Urothelium cell line (cell line): Measurements from ENCODE around the gene PVR.
"Not testable (repeated sequence)": the region's sequence is repeated elsewhere in the genome, so short reads cannot be mapped to it uniquely, and the experiment has no call there.

Experiments used
- DNase-seq: peaks from one replicate; pipeline ENCODE4 v3.0.0; 2011; ENCODE audit warnings: low spot score, mixed read lengths
- FAIRE-seq: peaks from 2 replicates; lab custom pipeline; 2011; peaks lifted over from hg19 to GRCh38; lab: Jason Lieb, UNC

The PVR gene

DNA sequence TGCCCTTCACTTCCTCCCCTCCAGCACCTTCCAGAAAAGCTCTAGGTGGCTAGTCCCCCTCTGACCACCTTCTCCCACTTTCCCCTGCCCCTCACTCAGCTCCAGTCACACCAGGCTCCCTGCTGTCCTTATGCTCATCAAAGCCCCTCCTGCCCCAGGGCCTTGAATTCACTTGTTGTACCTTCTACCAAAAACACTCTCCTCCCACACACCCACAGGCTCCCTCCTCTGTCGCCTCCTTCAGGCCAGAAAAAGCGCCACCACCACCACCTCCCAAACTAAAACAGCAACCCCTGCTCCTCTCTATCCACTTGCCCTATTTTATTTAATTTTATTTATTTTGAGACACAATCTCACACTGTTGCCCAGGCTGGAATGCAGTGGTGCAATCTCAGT, 50.5 kb downstream of the PVR start:
- FAIRE-seq (no peak), DNase-seq (no peak)

DNA sequence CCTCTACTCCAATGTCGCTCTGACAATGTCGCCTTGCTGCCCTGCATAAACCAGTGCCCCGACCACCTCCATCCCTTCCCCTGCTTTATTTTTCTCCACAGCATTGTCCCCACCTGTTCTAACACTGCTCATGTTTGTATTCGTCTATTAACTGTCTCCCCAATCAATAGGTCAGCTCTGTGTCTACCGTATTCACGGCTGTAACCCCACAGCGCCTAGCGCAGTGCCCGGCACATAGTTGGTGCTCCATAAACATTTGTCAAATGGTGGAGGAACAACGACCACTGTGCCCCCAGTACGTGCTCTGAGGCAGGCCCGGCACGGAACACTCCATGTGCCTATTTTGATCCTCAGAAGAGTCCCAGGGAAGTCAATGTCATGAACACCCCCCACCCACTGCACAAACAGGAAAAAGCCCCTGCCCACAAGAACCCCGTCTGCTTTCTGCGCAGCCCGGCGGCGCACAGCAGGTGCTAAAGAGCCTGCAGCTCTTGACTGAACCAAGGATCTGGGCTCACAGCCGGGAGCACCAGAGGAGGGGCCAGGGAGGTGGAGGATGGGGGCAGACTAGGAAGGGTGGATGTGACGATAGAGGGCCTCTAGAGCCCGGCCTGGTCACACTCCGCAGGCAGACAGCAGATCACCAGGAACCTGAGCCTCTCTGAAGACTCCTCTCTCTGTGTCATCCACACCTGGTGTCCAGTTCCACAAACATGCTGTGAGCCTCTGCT, 53.4 kb downstream of the PVR start:
- FAIRE-seq (no peak), DNase-seq (no peak)

DNA sequence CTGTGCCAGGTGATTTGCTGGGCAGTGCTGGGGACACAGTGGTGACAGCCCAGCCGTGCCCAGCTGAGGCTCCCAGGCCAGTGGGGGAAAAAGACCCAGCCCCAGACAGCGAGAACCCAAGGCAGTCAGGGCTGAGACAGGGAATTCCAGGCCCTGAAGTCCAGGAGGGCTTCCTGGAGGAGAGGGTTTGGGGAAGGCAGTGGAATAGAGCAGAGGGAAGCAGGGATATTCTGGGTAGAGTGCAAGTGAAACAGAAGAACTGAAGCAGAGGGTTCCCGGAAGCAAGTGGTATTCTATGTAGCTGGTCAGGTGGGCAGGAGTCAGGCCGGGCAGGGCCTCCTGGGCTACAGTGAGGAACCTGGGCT, 53.9 kb downstream of the PVR start:
- FAIRE-seq (no peak), DNase-seq (no peak)

DNA sequence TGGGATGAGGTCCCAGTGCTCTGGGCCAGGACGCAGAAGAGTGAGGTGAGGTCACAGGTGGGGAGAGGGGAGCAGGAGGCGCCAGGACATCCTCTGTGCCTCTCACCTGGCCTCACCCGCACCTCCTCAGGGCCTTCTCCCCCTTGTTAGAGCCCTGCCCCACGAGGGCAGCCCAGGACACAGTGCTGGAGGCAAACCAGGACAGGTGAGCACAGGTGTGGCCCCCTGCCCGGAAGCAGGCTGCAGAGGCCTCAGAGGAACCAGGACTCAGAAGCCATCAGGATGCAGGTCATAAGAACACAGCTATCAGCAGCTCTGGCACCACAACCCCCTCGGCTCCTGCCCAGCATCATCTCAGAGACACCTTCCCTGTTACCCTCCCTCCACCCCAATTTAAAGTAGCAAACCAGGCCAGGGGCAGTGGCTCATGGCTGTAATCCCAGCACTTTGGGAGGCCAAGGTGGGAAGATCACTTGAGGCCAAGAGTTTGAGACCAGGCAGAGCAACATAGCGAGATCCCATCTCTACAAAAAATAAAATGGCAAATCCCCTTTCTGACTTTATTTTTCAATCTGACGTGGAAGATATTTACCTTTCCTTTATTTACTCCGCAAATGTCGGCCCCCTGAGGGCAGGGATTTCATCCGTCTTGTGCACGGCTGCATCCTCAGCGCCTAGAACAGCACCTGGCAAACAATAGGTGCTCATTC, 54.9 kb downstream of the PVR start, which contains the start of gene CEACAM16:
Gene CEACAM16, plus strand, starts transcription at position 660 of the 710 bp plus-strand sequence. CDS start 2,306 bp downstream, outside the sequence.
- no peak for DNase-seq
- FAIRE-seq = no peak

DNA sequence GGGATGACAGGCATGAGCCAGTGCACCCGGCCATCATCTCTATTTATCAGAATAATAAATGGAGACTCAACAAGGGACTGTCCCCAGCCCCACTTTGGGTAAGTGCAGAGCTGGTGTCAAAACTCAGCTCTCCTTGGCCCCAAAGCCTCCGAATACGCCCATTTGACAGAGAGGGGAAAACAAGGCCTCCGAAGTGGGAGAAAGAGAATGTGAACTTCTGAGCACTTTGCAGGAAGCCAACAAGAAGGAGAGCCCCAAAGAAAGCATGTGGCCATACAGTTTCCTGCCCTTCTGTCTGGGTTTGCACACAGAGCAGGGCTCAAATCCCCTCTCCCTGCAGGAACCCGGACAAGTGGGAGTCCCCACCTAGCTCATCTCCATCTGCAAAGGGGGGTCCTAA, 56.8 kb downstream of the PVR start:
- FAIRE-seq = no peak

DNA sequence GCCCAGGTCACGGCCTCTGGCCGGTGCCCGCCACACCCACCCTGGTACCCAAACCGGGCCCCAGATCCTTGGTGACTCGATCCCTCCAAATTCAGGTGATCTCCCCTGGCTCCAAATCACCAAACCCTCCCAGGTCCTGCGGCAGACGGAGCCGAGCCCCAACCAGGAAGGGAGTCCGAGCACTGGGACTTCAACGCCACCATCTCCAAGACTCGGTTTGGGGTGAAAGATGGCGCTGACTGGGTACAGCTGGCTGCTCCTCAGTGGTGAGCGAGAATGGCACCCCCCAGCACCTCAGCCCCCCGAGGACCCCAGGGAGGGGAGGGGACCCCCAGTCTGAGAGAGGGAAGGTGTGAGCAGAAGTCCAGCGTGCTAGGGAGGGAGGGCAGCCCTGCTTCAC, 57.5 kb downstream of the PVR start:
- no peak for DNase-seq
- FAIRE-seq = no peak

More for the DNA sequence above, 56.8 kb downstream of the PVR start:
- no peak for DNase-seq

DNA sequence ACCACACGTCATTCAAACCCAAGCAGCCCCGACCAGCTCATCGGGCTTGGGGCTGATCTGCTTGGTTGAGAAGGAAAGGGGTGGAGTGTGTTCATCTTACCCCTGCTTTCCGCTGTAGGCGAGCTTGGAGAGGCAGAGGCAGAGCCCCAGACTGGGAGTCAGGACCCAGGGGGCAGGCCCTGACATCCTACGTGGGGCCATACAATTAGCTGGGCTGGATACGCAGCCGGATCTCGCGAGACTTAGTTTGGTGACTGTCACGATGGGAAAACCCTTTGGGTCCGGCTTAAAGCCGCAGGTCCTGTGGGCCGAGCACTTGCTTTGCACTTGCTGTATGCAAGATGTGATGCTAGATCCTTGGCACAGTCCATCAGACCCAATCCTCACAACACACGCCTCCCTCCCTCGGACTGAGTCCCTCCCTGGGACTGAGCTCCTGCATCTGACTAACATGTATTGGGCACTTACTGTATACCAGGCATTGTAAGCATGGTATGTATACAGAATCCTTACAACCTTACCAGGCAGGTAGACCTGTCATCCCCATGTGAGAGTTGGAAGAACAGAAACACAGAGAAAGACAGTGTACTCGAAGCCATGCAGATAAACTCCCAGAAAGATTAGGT, 59.0 kb downstream of the PVR start:
- DNase-seq (no peak), FAIRE-seq (no peak)

DNA sequence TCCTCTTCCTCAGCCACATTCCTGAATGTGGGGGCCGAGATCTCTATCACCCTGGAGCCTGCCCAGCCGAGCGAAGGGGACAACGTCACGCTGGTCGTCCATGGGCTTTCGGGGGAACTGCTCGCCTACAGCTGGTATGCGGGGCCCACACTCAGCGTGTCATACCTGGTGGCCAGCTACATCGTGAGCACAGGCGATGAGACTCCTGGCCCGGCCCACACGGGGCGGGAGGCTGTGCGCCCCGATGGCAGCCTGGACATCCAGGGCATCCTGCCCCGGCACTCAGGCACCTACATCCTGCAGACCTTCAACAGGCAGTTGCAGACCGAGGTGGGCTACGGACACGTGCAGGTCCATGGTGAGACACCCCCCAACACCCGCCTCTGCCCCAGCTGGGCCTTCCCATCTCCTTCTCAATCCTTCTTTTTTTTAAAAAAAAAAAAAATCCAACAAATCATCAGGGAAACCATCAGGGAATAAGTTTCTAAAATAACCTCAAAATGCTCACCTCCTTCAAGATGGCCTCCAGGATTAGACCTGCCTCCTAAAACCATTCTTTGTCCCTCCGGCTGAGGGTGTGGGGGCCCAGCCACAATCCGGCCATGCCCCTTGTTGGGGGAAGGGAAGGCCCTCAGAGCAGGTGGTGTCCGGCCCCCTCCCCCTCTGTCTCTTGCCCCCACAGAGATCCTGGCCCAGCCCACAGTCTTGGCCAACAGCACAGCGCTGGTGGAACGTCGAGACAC, 59.8 kb downstream of the PVR start:
- DNase-seq (no peak), FAIRE-seq (no peak)

DNA sequence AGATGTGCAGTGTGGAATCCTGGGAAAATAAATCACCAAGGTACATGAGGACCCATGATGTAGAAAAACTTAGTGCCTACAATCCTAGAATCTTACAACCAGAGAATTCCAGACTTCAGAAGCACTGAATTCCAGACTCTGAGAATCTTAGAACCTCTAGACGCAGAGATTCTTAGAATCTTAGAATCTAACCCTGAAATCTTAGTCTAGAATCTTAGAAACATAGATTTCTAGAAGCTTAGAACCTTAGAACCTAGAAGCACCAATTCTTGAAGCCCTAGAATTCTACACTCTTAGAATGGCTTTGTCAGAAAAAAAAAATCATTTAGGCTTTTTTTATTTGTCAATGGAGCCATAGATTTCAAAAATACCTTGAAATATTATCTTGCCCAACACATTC, 61.3 kb downstream of the PVR start:
- no peak for DNase-seq
- FAIRE-seq = no peak

DNA sequence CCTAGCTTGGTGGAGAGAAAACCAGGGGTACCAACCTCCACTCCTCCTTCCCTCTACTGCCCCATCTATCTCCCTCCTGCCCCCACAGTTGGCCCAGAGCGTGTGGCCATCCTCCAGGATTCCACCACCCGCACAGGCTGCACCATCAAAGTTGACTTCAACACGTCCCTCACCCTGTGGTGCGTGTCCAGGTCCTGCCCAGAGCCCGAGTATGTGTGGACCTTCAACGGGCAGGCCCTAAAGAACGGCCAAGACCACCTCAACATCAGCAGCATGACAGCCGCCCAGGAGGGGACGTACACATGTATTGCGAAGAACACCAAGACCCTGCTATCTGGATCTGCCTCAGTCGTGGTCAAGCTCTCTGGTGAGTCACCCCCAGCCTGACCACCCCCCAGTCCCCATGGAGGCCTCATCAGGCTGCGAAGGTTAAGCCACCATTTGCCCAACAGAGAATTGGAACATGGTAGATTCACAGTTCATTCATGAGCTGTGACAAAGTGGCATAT, 61.8 kb downstream of the PVR start:
- FAIRE-seq (no peak), DNase-seq (no peak)

DNA sequence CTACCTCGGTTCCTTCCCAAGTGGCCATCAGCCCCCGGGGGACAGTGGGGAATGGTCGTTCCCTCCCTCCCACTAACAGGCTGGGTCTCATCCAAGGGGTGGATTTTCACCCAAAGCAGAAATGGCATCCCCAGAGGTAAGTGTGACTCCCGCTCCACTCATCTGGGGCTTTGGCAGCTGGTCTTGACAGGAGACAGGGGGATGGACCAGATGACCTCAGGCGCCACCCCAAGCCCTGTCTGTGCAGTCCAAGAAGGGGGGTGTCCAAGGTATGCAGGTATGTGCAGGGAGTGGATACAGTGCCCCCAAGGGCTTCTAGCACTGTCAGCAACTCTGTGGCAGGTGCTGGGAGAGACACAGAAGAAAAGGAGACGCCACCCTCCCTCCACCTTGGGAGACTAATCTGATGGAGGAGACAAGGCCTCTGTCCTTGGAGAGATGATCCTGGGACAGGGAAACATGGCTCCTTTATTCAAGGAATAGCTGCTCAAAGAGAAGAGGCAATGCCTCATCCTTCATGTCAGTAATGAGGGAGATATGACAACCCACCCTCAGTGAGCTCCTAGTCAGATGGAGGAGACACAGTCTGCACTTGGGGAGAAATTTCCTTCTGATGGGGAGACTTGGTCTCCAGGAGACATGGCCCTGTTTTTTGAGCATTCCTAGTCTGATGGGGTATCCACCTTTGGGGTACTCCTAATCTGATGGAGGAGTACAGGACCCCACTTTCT, 63.0 kb downstream of the PVR start:
- DNase-seq = no peak
- FAIRE-seq = no peak

DNA sequence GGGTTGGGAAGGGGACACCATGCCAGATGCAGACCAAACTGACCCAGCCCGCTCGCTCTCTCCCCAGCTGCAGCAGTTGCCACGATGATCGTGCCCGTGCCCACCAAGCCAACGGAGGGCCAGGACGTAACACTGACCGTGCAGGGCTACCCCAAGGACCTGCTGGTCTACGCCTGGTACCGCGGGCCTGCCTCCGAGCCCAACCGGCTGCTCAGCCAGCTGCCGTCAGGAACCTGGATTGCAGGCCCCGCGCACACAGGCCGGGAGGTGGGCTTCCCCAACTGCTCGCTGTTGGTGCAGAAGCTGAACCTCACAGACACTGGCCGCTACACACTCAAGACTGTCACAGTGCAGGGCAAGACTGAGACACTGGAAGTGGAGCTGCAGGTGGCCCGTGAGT, 64.1 kb downstream of the PVR start:
- FAIRE-seq = no peak
- no peak for DNase-seq

DNA sequence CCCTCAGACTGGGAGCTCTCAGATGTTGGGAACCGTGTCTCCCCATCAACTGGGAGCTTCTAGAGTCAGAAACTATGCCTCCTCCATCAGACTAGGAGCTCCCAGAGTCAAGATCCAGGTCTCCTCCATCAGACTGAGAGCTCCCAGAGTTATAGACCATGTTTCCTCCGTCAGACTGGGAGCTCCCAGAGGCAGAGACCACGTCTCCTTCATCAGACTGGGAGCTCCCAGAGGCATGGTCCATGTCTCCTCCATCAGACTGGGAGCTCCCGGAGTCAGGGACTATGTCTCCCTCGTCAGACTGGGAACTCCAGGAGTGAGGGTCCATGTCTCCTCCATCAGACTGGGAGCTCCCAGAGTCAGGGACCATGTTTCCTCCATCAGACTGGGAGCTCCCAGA, 65.2 kb downstream of the PVR start:
- DNase-seq = no peak
- FAIRE-seq = no peak

DNA sequence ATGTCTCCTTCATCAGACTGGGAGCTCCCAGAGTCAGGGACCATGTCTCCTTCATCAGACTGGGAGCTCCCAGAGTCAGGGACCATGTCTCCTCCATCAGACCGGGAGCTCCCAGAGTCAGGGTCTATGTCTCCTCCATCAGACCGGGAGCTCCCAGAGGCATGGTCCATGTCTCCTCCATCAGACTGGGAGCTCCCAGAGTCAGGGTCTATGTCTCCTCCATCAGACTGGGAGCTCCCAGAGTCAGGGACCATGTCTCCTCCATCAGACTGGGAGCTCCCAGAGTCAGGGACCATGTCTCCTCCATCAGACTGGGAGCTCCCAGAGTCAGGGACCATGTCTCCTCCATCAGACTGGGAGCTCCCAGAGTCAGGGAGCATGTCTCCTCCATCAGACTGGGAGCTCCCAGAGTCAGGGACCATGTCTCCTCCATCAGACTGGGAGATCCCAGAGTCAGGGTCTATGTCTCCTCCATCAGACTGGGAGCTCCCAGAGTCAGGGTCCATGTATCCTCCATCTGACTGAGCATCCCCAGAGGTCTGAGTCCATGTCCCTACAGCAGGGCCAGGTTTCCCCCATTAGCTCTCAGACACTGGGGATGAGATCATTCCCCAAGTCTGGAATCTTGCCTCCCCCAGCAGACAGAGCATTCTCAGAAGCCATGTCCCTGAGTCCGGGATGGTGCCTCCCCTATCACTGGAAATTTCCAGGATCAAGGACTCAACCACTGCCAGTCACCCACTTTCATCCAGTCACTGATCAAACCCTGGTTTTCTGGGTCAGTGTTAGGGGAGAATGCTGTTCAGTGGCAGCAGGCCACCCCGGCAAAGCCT, 65.9 kb downstream of the PVR start:
- FAIRE-seq, DNase-seq: not testable (repeated sequence)

DNA sequence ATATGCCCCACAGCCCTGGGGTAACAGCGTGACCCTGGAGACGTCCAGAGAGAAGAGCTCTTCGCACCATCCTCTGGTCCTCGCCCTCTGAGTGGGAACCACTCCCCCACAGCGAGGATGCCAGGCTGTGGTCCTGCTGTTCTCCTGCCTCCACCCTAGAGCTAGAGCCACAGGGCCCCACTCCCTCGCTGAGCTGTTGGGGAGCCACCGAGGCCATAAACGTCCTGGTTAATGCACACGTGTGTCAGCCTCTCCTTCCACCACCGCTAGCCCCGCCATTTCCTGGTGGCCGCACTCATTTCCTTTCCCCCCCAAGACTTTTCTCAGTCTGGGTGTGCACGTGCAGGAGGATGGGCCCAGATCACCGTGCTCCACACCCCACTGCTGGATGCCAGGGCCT, 66.8 kb downstream of the PVR start:
- DNase-seq (no peak), FAIRE-seq (no peak)

DNA sequence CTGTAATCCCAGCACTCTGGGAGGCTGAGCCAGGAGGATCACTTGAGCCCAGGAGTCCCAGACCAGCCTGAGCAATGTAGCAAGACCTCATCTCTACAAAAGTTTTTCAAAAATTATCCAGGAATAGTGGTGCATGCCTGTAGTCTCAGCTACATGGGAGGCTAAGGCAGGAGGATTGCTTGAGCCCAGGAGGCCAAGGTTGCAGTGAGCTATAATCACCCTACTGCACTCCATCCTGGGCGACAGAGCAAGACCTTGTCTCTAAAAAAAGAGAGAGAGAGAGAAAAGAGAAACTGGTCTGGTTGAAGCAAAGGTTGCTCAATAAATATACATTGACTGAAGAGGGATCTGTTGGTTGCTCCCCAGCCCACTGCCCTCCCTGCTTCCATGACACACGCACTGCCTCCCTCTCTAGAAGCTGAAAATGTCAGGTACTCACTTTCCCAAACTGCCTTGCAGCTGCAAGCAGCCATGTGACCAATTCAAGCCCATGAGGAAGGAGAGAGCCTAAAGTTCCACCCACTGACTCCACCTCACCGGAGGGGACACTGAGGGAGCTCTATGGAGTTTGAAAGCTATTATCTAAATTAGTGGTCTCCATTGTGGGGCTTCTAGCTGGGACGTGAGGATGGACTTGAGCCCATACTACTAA, 69.3 kb downstream of the PVR start:
- DNase-seq (no peak), FAIRE-seq (no peak)
